ENCODE data around the gene KIF20A. TPM values are rescaled to one million over a fixed set of nuclear protein-coding genes. Genes with fewer than 3 reads are reported as not detected.

KIF20A gene
- 40.0 to 48.7 TPM (median 46.6 TPM) in 5 replicates for total RNA-seq (2022; extraction: Qiagen RNA extraction)

DNA sequence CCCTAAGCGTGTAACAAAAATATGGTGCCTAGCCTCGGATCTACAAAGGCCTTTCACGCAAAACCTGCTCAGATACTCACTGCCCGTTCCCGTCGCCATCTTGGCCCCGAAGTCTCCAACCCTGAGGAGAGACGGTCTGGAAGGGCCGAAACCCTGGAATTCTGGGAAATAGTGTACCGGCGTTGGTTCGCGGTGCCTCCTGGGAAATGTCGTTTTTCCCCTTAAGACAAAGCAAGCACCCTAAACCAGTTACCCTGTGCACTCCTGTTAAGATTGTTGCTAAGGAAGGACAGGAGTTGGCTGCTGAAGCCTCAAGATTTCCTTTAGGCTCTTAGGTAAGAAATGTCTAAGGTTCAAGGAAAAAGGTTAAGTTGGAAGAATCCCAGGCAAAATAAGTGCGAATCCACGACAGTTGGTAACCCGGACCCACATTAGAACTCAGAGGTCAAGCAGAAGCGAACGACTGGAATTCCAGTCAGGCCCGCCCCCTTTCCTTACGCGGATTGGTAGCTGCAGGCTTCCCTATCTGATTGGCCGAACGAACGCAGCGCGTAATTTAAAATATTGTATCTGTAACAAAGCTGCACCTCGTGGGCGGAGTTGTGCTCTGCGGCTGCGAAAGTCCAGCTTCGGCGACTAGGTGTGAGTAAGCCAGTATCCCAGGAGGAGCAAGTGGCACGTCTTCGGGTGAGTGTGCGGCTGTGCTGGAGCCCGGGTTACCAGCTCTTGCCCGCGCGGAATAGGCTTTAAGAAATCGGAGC lies at the start of gene KIF20A, which contains the start of gene BRD8:
Gene KIF20A, plus strand, starts transcription at position 597 of the 761 bp plus-strand sequence. CDS start 569 bp downstream, outside the sequence.
Gene BRD8, minus strand, starts transcription at position 115 of the 761 bp plus-strand sequence. Its CDS starts 16 bp downstream, at position 99.

DNA sequence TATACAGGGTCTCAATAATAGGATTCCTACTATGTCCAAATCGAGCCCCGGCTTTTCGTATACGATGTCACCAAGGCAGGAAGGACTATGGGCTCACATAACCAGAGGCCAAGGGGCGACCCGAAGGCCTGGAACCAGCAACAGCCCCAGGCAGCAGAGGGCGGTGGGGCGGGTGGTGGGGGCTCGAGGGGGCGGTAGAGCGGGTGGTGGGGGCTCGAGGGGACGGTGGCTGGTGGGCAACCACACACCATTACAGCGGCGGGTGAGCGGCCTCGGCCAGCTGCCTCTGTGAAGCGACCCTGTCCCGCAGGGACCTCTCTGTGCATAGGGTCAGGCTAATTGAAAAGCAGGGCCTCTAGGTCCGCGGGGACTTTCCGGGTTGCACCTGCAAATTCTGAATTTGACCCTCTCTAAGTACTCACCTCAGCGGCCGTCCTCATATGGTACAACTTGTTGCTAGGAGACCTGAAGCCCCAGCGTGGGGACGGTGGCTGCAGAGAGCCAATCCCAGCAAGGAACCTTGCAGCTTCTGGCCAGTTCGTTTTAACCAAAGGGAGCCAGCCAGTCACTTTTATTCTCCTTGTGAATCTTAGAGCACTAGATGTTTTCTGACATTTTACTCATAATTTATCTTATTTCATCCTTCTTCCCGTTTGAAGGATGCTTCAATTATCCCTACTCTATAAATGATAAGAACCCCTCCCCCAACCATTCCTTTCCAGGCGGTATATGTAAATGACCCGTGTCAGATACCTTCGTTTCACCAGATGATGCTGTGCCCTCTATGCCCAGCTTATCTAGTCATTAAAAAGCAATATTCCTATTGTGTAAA lies 39.7 kb upstream of the KIF20A start, which contains the start of gene NME5:
Gene NME5, minus strand, starts transcription at position 480 of the 832 bp plus-strand sequence. CDS start 648 bp downstream, outside the sequence.

DNA sequence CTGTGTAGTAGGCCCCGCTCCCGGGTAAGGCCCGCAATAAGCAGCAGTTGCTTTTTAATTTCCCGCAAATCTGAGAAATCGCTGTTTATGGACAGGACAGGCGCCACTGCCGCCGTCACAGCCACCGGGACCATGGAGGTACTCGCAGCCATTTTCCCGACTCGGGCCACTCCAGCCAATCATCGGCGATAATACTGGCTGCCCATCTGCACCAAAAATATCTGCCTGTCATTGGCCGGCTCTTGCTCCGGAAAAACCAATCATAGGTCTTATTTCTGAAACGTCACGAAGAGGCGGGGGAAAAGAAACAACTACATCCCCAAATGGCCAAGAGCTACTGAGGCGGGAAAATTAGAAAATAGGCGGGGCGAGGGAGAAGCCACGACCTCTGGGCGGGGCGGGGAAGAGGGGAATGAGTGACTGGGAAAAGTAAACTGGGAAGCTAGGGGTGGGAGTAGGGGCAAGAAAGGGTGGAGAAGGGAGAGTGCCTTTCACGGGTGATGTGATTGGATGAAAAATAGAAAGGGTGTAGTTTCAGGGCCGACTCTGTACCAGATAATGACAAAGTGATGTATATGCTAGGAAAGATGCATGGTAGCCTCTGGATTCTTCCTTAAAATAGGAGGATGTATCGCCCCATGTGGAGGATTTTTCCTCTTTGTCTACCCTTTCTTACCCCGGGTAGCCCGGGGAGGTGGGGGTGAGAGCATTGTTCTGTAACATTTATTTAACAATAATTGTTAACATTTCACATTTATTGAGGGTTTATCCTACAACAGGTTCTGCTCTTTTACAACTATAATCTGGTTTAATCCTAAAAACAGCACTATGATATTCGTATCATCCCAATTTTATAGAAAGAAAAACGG lies 34.5 kb downstream of the KIF20A start, which contains the start of gene CDC23:
Gene CDC23, minus strand, starts transcription at position 163 of the 869 bp plus-strand sequence. Its CDS starts 11 bp downstream, at position 152.

Other genes starting within 250 kb of the KIF20A start
- gene FAM13B, start 146.0 kb upstream of the KIF20A start, total RNA-seq (2022; extraction: Qiagen RNA extraction): 11.7 to 19.2 TPM (median 12.9 TPM) in 5 replicates
- not detected in 5 replicates for gene WNT8A, start 95.1 kb upstream of the KIF20A start, total RNA-seq (2022; extraction: Qiagen RNA extraction)
- not detected in 5 replicates for gene NME5, start 39.7 kb upstream of the KIF20A start, total RNA-seq (2022; extraction: Qiagen RNA extraction)
- 48.1 to 55.2 TPM (median 53.4 TPM) in 5 replicates for gene BRD8, start 482 bp upstream of the KIF20A start, total RNA-seq (2022; extraction: Qiagen RNA extraction)
- gene CDC23, start 34.2 kb downstream of the KIF20A start, total RNA-seq (2022; extraction: Qiagen RNA extraction): 23.7 to 38.0 TPM (median 29.0 TPM) in 5 replicates
- gene GFRA3, start 95.5 kb downstream of the KIF20A start, total RNA-seq (2022; extraction: Qiagen RNA extraction): 0.08 to 0.14 TPM (median 0.12 TPM) in 4 of 5 replicates, not detected in the other
- 10.1 to 12.7 TPM (median 11.5 TPM) in 5 replicates for gene CDC25C, start 152.7 kb downstream of the KIF20A start, total RNA-seq (2022; extraction: Qiagen RNA extraction)
- 17.9 to 23.4 TPM (median 21.3 TPM) in 5 replicates for gene FAM53C, start 159.2 kb downstream of the KIF20A start, total RNA-seq (2022; extraction: Qiagen RNA extraction)
- gene KDM3B, start 173.6 kb downstream of the KIF20A start, total RNA-seq (2022; extraction: Qiagen RNA extraction): 35.8 to 50.7 TPM (median 41.6 TPM) in 5 replicates